Forelimb muscle (tissue), 1 donor: ENCODE measurements around the gene ZMYM4. TPM values are rescaled to one million over a fixed set of nuclear protein-coding genes. Genes with fewer than 3 reads are reported as not detected.

ENCODE experiments used
- DNase-seq: peaks from one replicate; pipeline ENCODE4 v3.0.0-alpha.2; 2013; ENCODE audit warnings: low read depth
- polyA plus RNA-seq: library from polyadenylated mRNA; unstranded; fragments of 120-200 nt; gene quantifications from one replicate; pipeline ENCODE4 v1.2.1, GENCODE V29; 2013; ENCODE audit not compliant: insufficient read length

ZMYM4 gene
- polyA plus RNA-seq, 1 donor = 34.8 TPM

DNA sequence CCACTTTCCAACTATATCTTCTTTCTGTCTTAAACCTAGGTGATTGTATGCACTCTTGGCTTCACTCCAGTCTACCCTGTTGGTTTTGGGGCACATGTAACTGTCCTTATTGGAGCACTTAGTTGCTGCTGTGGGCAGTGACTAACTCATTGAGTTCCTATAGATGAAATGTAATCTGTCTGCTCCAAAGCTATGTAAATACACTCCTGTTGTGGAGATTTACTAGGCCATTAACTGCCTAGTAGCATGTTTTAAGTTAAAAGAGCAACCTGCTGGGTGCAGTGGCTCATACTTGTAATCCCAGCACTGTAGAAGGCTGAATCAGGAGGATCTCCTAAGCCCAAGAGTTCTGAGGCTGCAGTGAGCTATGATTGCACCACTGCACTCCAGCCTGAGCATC is 137.6 kb downstream of the ZMYM4 start:
- no peak for DNase-seq

- no peak for DNase-seq
Observed at GRCh38 chr1:35407743-35408142, 139.2 kb downstream of the ZMYM4 start.

DNA sequence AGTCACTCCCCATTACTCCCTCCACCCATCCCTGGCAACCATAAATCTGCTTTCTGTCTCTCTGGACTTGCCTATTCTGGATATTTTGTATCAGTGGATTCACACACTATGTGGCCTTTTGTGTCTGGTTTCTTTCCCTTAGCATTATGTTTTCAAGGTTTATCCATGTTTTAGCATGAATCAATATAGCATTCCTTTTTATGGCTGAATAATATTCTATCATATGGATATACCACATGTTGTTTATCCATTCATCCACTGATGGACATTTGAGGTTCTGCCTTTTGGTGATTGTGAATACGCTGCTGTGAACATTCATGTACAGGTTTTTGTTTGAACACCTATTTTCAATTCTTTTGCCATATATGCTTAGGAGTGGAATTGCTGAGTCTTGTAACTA is 140.4 kb downstream of the ZMYM4 start:
- no peak for DNase-seq

DNA sequence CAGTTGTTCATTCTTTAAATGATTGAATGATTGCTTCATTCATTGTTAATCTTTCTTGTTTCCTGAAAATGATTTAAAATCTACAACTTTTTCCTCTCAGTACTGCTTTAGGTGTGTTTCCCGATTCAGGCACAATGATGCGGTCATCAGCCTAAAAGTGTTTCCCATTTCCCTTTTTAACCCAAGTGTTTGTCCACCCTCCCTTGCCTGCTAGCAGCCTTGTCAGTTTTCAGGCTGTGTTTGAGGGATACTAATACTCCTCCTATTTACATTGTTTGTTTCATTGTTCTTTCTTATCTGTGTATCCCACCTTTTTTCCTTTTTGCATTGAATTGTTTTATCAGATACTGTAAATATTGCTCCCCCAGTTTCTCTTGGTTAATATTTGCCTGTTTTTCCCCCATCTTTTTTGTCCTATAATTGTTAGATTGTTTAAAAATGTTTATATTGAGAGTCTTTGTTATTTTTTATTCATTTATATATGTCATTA is 157.6 kb downstream of the ZMYM4 start:
- no peak for DNase-seq

GRCh38 chr1:35428360-35428759 is 159.9 kb downstream of the ZMYM4 start:
- DNase-seq = no peak

GRCh38 chr1:35430762-35431161 is 162.3 kb downstream of the ZMYM4 start:
- no peak for DNase-seq

DNA sequence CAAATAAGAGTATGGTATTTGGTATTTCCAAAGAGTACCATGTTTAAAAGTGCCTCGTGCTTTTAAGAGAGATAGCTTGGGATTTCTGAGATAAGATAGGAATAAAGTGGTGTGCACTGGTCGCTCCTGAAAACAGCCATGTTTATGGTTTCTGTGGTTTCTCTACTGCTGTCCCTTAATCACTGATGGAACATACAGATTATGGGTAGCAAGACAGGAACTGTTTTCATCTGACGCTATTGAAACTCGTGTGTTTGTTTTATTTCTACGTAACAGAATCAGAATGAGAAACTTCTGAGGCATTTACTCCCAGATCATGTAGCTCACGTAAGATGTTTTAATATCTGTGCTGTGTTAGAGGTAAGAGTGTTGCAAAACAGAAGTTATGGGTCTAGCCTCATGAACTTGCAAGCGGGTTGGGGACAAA is 162.7 kb downstream of the ZMYM4 start:
- DNase-seq = no peak

DNA sequence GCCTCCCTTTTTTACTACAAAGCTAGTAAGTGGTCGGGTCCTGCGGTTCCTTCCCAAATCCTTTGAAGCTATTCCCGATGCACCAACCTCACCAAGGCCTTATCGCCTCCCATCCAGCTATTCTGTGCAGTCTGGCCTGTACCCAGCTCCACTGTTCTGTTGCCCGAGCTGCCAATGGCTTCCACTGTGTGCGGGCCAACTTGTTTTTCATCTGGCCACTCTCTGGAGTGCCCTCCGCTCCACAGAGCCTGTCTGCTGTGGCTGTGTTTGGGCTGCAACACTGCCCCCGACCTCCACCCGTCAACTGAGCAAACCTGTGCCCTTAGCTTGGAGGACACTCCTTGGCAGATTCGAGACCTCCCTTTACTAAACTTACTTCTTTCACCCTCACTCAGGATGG is 163.7 kb downstream of the ZMYM4 start:
- DNase-seq = no peak

- DNase-seq = no peak
Observed at GRCh38 chr1:35433714-35434113, 165.2 kb downstream of the ZMYM4 start.

DNA sequence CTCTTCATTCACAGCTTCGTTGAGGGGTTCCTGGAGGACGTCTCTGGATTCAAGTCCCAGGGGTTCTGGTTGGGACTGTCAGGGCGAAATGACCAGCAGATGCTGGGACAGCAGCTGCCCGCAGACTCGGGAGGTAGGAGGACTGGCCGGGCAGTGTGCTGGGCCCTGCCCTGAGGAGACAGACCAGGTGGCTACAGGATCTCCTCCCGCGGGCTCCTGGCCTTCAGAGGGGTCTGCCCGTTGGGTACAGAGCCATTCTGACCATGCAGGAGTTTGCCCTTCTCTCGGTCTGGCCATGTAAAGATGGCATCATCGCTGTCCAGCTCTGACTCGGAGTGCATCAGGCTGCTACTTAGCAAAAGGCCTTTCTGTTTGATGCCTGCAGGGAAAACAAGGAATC is 166.2 kb downstream of the ZMYM4 start:
- no peak for DNase-seq

GRCh38 chr1:35436078-35436477 is 167.6 kb downstream of the ZMYM4 start:
- no peak for DNase-seq

GRCh38 chr1:35437200-35437599 is 168.7 kb downstream of the ZMYM4 start:
- no peak for DNase-seq

DNA sequence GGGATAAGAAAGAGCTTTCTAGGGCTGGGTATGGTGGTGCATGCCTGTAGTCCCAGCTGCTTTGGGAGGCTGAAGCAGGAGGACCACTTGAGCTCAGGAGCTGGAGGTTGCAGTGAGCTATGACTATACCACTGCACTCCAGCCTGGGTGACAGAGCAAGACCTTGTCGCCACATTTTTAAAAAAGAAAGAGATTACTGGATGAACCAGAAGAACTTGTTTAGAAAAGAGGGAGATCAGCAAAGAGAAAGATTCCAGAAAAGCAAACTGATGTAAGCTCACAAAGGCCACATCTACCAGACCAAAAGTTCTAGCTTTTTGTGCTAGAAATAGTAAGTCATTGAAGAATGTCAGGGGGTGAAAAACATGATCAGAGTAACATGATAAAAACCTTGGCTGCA is 171.1 kb downstream of the ZMYM4 start:
- no peak for DNase-seq

DNA sequence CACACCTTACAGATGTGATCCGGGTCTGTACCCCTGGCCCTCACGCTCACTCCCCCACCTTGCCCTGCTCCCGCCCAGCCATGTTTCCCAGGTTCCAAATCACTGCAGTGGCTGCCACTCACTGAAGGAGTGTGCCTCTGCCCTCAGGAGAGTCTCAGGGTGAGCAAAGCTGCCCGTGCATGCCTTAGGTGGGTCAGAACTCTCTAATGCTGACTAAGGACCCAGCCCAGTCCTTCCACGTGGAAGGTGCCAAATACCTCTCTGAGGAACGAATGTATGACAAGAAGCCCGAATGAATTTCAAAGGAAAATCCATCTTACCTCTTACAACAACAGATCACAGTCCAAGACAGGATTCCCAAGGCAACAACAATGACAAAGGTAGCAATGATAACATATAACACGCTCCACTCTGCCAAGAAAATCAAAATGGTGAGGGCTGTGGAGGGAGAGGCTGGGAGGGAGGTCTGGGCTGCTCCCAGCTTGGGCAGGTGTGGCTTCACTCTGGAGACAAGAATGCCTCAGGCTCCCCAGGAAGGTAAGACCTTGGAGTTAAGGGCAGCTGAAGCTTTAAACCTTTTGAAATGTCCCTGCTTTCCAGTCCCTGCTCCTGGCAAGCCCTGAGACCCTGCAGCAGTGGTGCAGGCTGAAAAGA is 173.5 kb downstream of the ZMYM4 start:
- no peak for DNase-seq

DNA sequence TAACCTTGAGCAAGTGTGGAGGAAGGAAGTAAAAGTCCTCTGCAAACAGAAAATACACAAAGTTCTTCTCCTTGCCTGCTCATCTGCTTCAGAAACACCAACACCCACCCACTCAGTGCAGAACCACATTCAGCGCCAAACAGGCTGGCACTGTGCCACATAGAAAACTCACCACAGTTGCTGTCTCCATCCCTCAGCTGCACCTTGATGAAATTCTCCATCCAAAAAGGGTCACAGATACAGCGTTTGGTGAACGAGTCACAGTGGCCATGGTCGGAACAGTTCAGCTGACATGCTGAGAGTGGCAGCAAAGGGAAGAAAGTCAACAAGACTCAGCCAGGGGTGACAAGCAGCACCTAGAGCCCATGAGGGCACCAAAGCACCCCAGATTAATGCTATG is 174.2 kb downstream of the ZMYM4 start:
- no peak for DNase-seq

GRCh38 chr1:35443768-35444518 is 175.4 kb downstream of the ZMYM4 start:
- DNase-seq = no peak

- DNase-seq = no peak
Observed at GRCh38 chr1:35444519-35444774, 175.9 kb downstream of the ZMYM4 start.

DNA sequence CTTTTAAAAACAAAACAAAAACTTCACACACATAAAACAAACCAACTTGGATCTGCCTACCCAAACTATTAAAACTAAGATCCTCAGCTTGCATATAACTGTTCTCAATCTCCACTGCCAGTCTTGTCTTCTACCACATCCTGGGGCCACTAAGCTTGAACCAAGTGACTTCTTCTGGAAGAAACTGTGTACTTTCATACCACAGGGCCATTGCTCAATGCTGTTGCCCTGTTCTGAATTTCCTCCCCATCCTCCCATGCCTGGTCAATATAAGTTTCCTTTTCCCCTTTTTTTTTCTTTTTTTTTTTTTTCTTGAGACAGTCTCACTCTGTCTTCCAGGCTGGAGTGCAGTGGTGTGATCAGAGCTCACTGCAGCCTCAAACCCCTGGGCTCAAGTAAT is 178.8 kb downstream of the ZMYM4 start:
- DNase-seq = no peak

- DNase-seq = no peak
Observed at GRCh38 chr1:35448344-35448801, 179.9 kb downstream of the ZMYM4 start.

- DNase-seq = no peak
Observed at GRCh38 chr1:35449334-35450008, 181.0 kb downstream of the ZMYM4 start.

DNA sequence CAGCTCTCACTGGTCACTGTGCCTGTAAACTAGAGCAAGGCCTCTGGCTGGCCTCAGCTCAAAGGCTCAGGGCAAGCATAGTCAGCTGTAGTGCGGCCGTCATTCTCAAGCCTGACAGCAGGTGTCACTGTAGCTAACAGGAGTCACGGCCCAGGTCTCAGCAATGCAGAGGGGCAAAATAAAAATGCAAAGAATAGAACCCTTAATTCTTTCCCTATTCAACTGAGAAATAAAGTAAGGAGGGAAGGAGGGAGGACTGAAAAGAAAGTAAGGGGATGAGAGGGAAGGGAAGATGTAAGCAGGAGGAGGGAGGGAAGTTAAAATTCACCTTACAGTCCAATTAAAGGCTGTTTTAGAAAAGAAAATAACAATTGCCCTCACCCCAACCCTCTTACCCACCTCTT is 182.6 kb downstream of the ZMYM4 start:
- peak; percentile 59 for DNase-seq

DNA sequence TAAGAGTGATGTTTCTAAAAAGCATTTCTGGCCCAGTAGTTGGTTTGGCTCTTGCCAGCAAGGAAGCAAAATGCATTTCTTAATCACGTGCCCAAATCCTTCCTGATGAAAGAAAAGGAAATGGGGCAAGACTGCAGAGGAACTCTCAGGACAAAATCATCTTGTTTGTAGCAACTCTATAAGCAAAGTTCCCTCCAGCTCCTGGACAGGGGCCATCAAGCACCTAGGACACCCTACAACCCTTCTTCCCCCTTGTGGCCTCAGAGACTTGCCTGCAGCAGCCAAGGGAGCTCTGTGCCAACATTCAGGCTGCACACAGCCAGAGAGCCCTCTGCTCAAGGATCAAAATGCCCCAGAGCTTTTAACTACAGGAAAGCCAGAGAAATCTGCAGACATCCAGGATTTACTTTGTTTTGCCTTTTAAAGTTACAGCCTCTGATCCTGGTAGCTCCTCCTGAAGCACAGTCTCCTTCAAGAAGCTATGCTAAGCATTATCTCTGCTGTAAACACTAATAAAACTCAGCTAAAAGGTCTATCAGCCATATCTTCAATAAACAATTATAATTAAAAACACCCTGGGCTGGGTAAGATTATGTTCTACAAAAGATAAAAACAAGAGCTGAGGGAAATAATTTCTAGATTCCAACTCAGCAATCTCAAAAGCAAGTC is 183.7 kb downstream of the ZMYM4 start:
- DNase-seq = no peak
